Measurements from ENCODE around the gene UBE2D3. TPM values are rescaled to one million over a fixed set of nuclear protein-coding genes. Genes with fewer than 3 reads are reported as not detected.

Gene UBE2D3
- total RNA-seq, 1 donor from 2014 or later, result 227 TPM

GRCh38 chr4:102751941-102752340 is 75.4 kb downstream of the UBE2D3 start:
- no peak for DNase-seq

Small RNA genes within 50 kb of the gene (small RNA-seq; reads per million reads assigned to genes)
- gene RNU7-151P (ENCODE audit: low replicate concordance), result not detected

Other genes starting within 250 kb of the UBE2D3 start
- 25.9 TPM for gene MANBA, start 66.6 kb downstream of the UBE2D3 start, total RNA-seq
- 24.0 TPM for gene CISD2, start 41.4 kb upstream of the UBE2D3 start, total RNA-seq
- gene SLC9B1, start 192.2 kb upstream of the UBE2D3 start, total RNA-seq, result 7.2 TPM
- gene SLC9B2, start 249.2 kb upstream of the UBE2D3 start, total RNA-seq, result 10.7 TPM

Data from skin of body (tissue), 3 donors.